Neural cell (in vitro differentiated cells): ENCODE data around the gene PTPN1. TPM values are rescaled to one million over a fixed set of nuclear protein-coding genes. Genes with fewer than 3 reads are reported as not detected.

Experiments
- H2AFZ ChIP-seq: fragments of 200-600, 300-800 bp; sonication (generic), shearing (Covaris generic); 2 replicates; pipeline ENCODE4 v1.6.0; 2014; ENCODE audit warnings: low read depth, mild to moderate bottlenecking, antibody characterized with exemption, low read length, moderate library complexity
- H3F3A ChIP-seq: fragments of 200-600 bp; shearing (Covaris generic); 2 replicates; pipeline ENCODE4 v1.6.1; 2016; ENCODE audit warnings: mild to moderate bottlenecking, moderate library complexity, mixed read lengths, antibody characterized with exemption, low read length; ENCODE audit not compliant: insufficient read depth, poor library complexity, severe bottlenecking
- H3K27ac ChIP-seq: fragments of 200-600, 300-800 bp; sonication (generic), shearing (Covaris generic); 2 replicates; pipeline ENCODE4 v1.5.1; 2014; ENCODE audit warnings: mild to moderate bottlenecking, low read length, moderate library complexity
- H3K27me3 ChIP-seq: fragments of 300-800, 200-600 bp; sonication (generic), shearing (Covaris generic); 2 replicates; pipeline ENCODE4 v1.6.0; 2014; ENCODE audit warnings: mild to moderate bottlenecking, low read depth, low read length, moderate library complexity; ENCODE audit not compliant: insufficient read depth
- H3K36me3 ChIP-seq: fragments of 300-800, 200-600 bp; sonication (generic), shearing (Covaris generic); 2 replicates; pipeline ENCODE4 v1.5.1; 2014; ENCODE audit warnings: mild to moderate bottlenecking, antibody characterized with exemption, low read length, moderate library complexity; ENCODE audit not compliant: insufficient read depth
- H3K4me2 ChIP-seq: fragments of 300-800, 200-600 bp; sonication (generic), shearing (Covaris generic); 2 replicates; pipeline ENCODE4 v1.6.0; 2014; ENCODE audit warnings: mild to moderate bottlenecking, low read length
- H3K4me3 ChIP-seq: fragments of 300-800, 200-600 bp; sonication (generic), shearing (Covaris generic); 2 replicates; pipeline ENCODE4 v1.5.1; 2014; ENCODE audit warnings: mild to moderate bottlenecking, low read length, moderate library complexity
- H3K79me2 ChIP-seq: fragments of 200-600 bp; shearing (Covaris generic); replicated peaks from 2 replicates; pipeline ENCODE4 v1.6.0; 2014; ENCODE audit warnings: mild to moderate bottlenecking, low read length, moderate library complexity; ENCODE audit not compliant: insufficient read depth
- H3K9ac ChIP-seq: fragments of 300-800, 200-600 bp; sonication (generic), shearing (Covaris generic); 2 replicates; pipeline ENCODE4 v1.6.1; 2016; ENCODE audit warnings: mild to moderate bottlenecking, low read length, mixed read lengths
- H3K9me2 ChIP-seq: fragments of 200-600 bp; shearing (Covaris generic); 2 replicates; pipeline ENCODE4 v1.6.1; 2016; ENCODE audit warnings: mild to moderate bottlenecking, low read length, mixed read lengths; ENCODE audit not compliant: insufficient read depth
- H3K9me3 ChIP-seq: fragments of 200-600, 300-800 bp; sonication (generic), shearing (Covaris generic); 2 replicates; pipeline ENCODE4 v1.6.1; 2016; ENCODE audit warnings: mild to moderate bottlenecking, mixed run types, low read length, moderate library complexity, mixed read lengths
- H4K20me1 ChIP-seq: fragments of 200-600 bp; shearing (Covaris generic); 2 replicates; pipeline ENCODE4 v1.6.1; 2016; ENCODE audit warnings: mild to moderate bottlenecking, mixed run types; ENCODE audit not compliant: insufficient read depth
- CTCF ChIP-seq: fragments of 450-650 bp; IDR thresholded peaks from 2 replicates; pipeline ENCODE4 v1.5.1; 2014; ENCODE audit warnings: antibody characterized with exemption, mild to moderate bottlenecking, moderate library complexity; ENCODE audit not compliant: poor library complexity, severe bottlenecking
- EP300 ChIP-seq: fragments of 450-650 bp; conservative IDR thresholded peaks from 2 replicates; pipeline ENCODE4 v1.6.1; 2014; ENCODE audit warnings: antibody characterized with exemption, mild to moderate bottlenecking, moderate library complexity; ENCODE audit not compliant: poor library complexity, severe bottlenecking
- EZH2 ChIP-seq: fragments of 200-600, 300-800 bp; shearing (Covaris generic), sonication (generic); IDR thresholded peaks from 2 replicates; pipeline ENCODE4 v1.6.1; 2014; ENCODE audit warnings: antibody characterized with exemption, low read length, borderline replicate concordance, mild to moderate bottlenecking; ENCODE audit not compliant: insufficient read depth, poor library complexity, severe bottlenecking
- MXI1 ChIP-seq: fragments of 450-650 bp; conservative IDR thresholded peaks from 2 replicates; pipeline ENCODE4 v1.6.1; 2014; ENCODE audit warnings: antibody characterized with exemption, mild to moderate bottlenecking; ENCODE audit not compliant: poor library complexity, severe bottlenecking
- POLR2AphosphoS5 ChIP-seq: IDR thresholded peaks from 2 replicates; pipeline ENCODE4 v1.6.1; 2012
- RAD21 ChIP-seq: fragments of 450-650 bp; conservative IDR thresholded peaks from 2 replicates; pipeline ENCODE4 v1.6.1; 2014; ENCODE audit warnings: antibody characterized with exemption, mild to moderate bottlenecking, moderate library complexity
- REST ChIP-seq: IDR thresholded peaks from 2 replicates; pipeline ENCODE4 v1.6.1; 2012; ENCODE audit warnings: borderline replicate concordance
- SMC3 ChIP-seq: fragments of 450-650 bp; conservative IDR thresholded peaks from 2 replicates; pipeline ENCODE4 v1.6.1; 2014; ENCODE audit warnings: antibody characterized with exemption, mild to moderate bottlenecking, moderate library complexity; ENCODE audit not compliant: poor library complexity
- TAF1 ChIP-seq: IDR thresholded peaks from 2 replicates; pipeline ENCODE4 v1.6.1; 2012; ENCODE audit warnings: low read depth
- polyA plus RNA-seq: library from polyadenylated mRNA; depleted of rRNA; stranded (reverse); fragments of >200 nt; gene quantifications from 2 replicates; pipeline ENCODE4 v1.2.3, GENCODE V29; 2014

Gene PTPN1
- polyA plus RNA-seq, 1 donor from 2014 or later: 48.1 TPM

GRCh38 chr20:50563133-50563944 is 53.2 kb downstream of the PTPN1 start:
- H3K79me2 ChIP-seq: peaks cover 9% of the 10 kb centered on the region

GRCh38 chr20:50565383-50565782 is 55.2 kb downstream of the PTPN1 start:
- Histone ChIP-seq H3K9me2 (no peaks in the 10 kb centered on the region), H3F3A (peaks cover 5% of the 10 kb centered on the region), H3K4me2 (no peak overlapping the region), H3K27ac (no peak overlapping the region), H4K20me1 (no peaks in the 10 kb centered on the region), H3K4me3 (no peak overlapping the region), H3K27me3 (no peaks in the 10 kb centered on the region), H3K9ac (no peak overlapping the region), H3K79me2 (no peaks in the 10 kb centered on the region), H2AFZ (no peak overlapping the region), H3K9me3 (no peaks in the 10 kb centered on the region), H3K36me3 (peaks cover 11% of the 10 kb centered on the region)
- TF ChIP-seq TAF1 (no peak), CTCF (no peak), EP300 (no peak), SMC3 (no peak), POLR2AphosphoS5 (no peak), EZH2 (no peak), MXI1 (no peak), RAD21 (no peak), REST (no peak)

More at GRCh38 chr20:50563133-50563944, 53.2 kb downstream of the PTPN1 start:
- H3K27me3 ChIP-seq: no peaks in the 10 kb centered on the region
- H3F3A ChIP-seq: peaks cover 5% of the 10 kb centered on the region
- H4K20me1 ChIP-seq: no peaks in the 10 kb centered on the region
- no peak overlapping the region for H3K9ac ChIP-seq
- H3K36me3 ChIP-seq: peaks cover 11% of the 10 kb centered on the region
- H3K9me2 ChIP-seq: no peaks in the 10 kb centered on the region
- H3K9me3 ChIP-seq: no peaks in the 10 kb centered on the region
- H3K4me3 ChIP-seq: no peak overlapping the region
- H2AFZ ChIP-seq: no peak overlapping the region
- TF ChIP-seq EP300 (no peak), TAF1 (no peak), CTCF (no peak), EZH2 (no peak)
- no peak overlapping the region for H3K27ac ChIP-seq
- H3K4me2 ChIP-seq: no peak overlapping the region
